Progenitor cell of endocrine pancreas (in vitro differentiated cells): Measurements from ENCODE around the gene ELL3. TPM values are rescaled to one million over a fixed set of nuclear protein-coding genes. Genes with fewer than 3 reads are reported as not detected.
A peak's percentile ranks its signal among the peaks of the same experiment; 100 is the strongest.

Experiments used
- DNase-seq: peaks from one replicate; pipeline ENCODE4 v3.0.0; 2021; ENCODE audit warnings: low spot score; ENCODE audit not compliant: unreplicated experiment
- H3K27ac Mint-ChIP-seq: 2 replicates; pipeline ENCODE4 v1.8.0; 2021; ENCODE audit warnings: mild to moderate bottlenecking, moderate library complexity, mixed read lengths
- H3K27me3 Mint-ChIP-seq: 2 replicates; pipeline ENCODE4 v1.8.0; 2021; ENCODE audit warnings: mixed read lengths
- H3K36me3 Mint-ChIP-seq: 2 replicates; pipeline ENCODE4 v1.8.0; 2022; ENCODE audit warnings: mixed read lengths; ENCODE audit not compliant: insufficient read depth
- H3K4me1 Mint-ChIP-seq: 2 replicates; pipeline ENCODE4 v1.8.0; 2021; ENCODE audit warnings: low read depth, mixed read lengths
- H3K4me3 Mint-ChIP-seq: 2 replicates; pipeline ENCODE4 v1.8.0; 2021; ENCODE audit warnings: low read depth, mild to moderate bottlenecking, moderate library complexity, mixed read lengths
- H3K9me3 Mint-ChIP-seq: 2 replicates; pipeline ENCODE4 v1.8.0; 2021; ENCODE audit warnings: low read depth, mixed read lengths
- CTCF ChIP-seq: fragments of 200-600 bp; sonication (generic); IDR thresholded peaks from one replicate; pipeline ENCODE4 v1.5.0; 2021; ENCODE audit warnings: antibody characterized with exemption, mild to moderate bottlenecking; ENCODE audit not compliant: unreplicated experiment
- total RNA-seq: library from RNA; stranded (reverse); gene quantifications from 2 replicates; pipeline ENCODE4 v1.2.1, GENCODE V29; 2021

The ELL3 gene
- total RNA-seq, 1 donor from 2014 or later, result 2.1 TPM

GRCh38 chr15:43777267-43777914 is 625 bp upstream of the ELL3 start:
- H3K4me3 Mint-ChIP-seq, result peak overlapping the region; percentile 77
- peak; percentile 71 for TF ChIP-seq CTCF
- H3K9me3 Mint-ChIP-seq, result no peaks in the 10 kb centered on the region
- H3K27me3 Mint-ChIP-seq, result peaks cover 11% of the 10 kb centered on the region
- peak; percentile 38 for DNase-seq
- peaks cover 2% of the 10 kb centered on the region for H3K4me1 Mint-ChIP-seq
- peak overlapping the region; percentile 79 for H3K27ac Mint-ChIP-seq
- peaks cover 5% of the 10 kb centered on the region for H3K36me3 Mint-ChIP-seq

- Mint-ChIP-seq H3K4me3 (peak overlapping the region; percentile 77), H3K36me3 (peaks cover 12% of the 10 kb centered on the region), H3K27me3 (peaks cover 8% of the 10 kb centered on the region), H3K4me1 (peaks cover 2% of the 10 kb centered on the region), H3K9me3 (no peaks in the 10 kb centered on the region), H3K27ac (peak overlapping the region; percentile 90)
- no peak for DNase-seq
- no peak for TF ChIP-seq CTCF
Measured at GRCh38 chr15:43776101-43776717, 557 bp downstream of the ELL3 start.

- Mint-ChIP-seq H3K4me1 (peaks cover 2% of the 10 kb centered on the region), H3K4me3 (peak overlapping the region; percentile 77)
Measured at GRCh38 chr15:43775411-43775965, 1.3 kb downstream of the ELL3 start.

GRCh38 chr15:43774062-43774461 is 2.7 kb downstream of the ELL3 start:
- Mint-ChIP-seq H3K4me1 (peaks cover 2% of the 10 kb centered on the region), H3K4me3 (no peak overlapping the region), H3K36me3 (peaks cover 28% of the 10 kb centered on the region), H3K27ac (no peak overlapping the region), H3K27me3 (peaks cover 3% of the 10 kb centered on the region), H3K9me3 (no peaks in the 10 kb centered on the region)
- no peak for DNase-seq
- no peak for TF ChIP-seq CTCF

More at GRCh38 chr15:43775411-43775965, 1.3 kb downstream of the ELL3 start:
- Mint-ChIP-seq H3K27ac (no peak overlapping the region), H3K36me3 (peaks cover 18% of the 10 kb centered on the region), H3K27me3 (peaks cover 6% of the 10 kb centered on the region), H3K9me3 (no peaks in the 10 kb centered on the region)
- no peak for DNase-seq
- peak; percentile 51 for TF ChIP-seq CTCF

- H3K4me1 Mint-ChIP-seq, result peaks cover 2% of the 10 kb centered on the region
- H3K27ac Mint-ChIP-seq, result no peak overlapping the region
- peaks cover 38% of the 10 kb centered on the region for H3K36me3 Mint-ChIP-seq
- DNase-seq, result no peak
- no peak overlapping the region for H3K4me3 Mint-ChIP-seq
- no peaks in the 10 kb centered on the region for H3K9me3 Mint-ChIP-seq
- no peaks in the 10 kb centered on the region for H3K27me3 Mint-ChIP-seq
- no peak for TF ChIP-seq CTCF
Measured at GRCh38 chr15:43772624-43773023, 4.1 kb downstream of the ELL3 start.
